Stimulated activated CD4-positive, alpha-beta T cell treated with anti-CD3 and anti-CD28 coated beads, Interleukin-1b, Interleukin-23, amount 100 ng/mL, for 24 hours (primary cell): Measurements from ENCODE around the gene PALM2AKAP2.
A peak's percentile ranks its signal among the peaks of the same experiment; 100 is the strongest.

Experiments used
- DNase-seq, 4 experiments: peaks; one replicate each; pipeline ENCODE4 v3.0.0-alpha.2; 2020; ENCODE audit warnings: low read depth in 4 of 4, low spot score in 1 of 4

Gene PALM2AKAP2

DNA sequence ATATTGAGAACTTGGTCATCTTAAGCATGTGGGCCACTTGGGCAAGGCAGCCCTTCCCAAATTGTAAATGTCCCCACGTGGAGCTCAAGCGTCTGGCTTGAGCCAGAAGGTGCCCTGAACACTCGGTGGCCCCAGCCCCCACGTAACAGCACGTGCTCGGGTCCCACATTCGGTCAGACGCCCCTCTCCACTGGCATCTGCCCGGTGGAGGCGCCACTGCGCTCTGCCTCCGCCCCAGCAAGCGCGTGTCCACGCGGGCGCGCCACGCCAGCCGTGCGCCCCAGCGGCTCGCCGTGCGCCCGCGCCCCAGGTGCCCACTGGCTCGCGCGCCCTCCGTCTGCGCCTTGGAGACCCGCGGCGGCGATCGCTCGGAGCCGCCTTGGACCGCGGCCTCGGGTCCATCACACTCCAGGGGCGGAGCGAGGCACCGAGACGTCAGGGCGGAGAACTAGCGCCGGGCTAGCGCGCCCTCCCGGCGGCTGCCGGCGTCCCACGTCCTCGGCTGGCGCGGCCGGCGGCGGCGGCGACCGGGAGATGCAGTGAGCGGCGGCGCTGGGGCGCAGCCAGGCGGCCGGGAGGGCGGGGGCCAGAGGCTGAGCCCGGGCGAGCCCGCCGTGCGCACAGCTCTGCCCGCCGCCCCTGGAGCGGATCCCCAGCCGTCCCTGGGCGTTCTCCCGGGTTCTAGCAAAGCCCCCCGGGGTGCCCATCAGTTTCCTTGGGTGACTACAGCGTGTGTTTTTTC lies at the start of gene PALM2AKAP2:
TSS of gene PALM2AKAP2 (plus strand) at position 488 of the 742 bp plus-strand sequence. CDS start 291 bp downstream, outside the sequence.
- peak in 1 of 4 experiments; percentile 2 for DNase-seq

DNA sequence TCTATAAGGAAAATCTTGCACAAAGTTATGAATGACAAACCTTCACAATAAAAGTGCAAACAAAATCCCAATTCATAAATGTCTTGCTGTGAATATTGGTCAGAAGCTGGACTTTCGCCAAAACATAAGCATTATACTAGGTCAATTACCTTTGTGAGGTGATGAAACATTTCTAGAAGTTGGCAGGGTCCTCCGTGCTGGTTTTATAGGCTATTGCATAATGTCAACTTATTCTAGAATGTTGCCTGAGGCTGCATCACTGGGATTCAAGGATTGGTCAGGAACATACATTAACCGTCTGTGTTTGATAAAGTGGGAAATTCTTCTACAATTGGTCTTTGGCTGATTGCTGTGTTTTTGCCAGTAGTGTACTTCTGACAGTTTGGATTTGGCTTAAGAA lies 49.8 kb upstream of the PALM2AKAP2 start:
- no peak for DNase-seq

DNA sequence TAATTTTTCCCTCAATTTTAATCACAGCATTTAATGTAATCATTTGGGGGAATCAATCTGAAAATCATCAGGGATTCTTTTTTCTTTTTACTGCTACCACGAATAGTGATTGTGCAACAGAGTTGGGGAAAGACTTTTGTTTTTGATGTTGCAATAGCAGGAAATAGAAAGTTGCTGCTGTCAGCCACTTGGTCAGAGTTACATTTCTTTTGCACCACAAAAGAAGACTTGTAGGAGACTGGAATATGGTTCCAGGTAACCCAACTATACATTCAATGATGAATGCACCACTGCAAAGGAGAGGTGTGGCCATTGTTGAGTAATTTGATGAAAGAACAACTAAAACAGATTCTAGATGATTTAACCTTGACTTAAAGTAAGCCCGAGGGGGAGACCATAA lies 46.3 kb upstream of the PALM2AKAP2 start:
- DNase-seq, result no peak

DNA sequence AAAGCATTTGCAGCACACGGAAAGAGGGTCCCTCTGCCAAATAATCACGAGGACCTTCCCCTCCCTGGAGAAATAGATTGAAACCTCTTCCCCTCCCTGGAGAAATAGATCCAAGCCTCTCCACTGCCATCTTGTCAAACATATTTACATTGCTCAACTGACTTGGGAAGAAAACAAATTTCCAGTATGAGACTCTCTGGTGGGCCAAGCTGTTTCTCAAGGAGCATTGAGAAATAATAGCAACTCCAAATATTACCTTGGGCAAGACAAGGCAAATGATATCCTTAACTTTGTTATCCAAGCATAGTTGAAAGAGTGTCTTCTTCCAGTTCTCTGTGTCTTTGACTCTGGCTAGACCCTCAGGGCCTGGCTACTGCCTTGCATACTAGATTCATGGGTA lies 45.2 kb upstream of the PALM2AKAP2 start:
- no peak for DNase-seq

DNA sequence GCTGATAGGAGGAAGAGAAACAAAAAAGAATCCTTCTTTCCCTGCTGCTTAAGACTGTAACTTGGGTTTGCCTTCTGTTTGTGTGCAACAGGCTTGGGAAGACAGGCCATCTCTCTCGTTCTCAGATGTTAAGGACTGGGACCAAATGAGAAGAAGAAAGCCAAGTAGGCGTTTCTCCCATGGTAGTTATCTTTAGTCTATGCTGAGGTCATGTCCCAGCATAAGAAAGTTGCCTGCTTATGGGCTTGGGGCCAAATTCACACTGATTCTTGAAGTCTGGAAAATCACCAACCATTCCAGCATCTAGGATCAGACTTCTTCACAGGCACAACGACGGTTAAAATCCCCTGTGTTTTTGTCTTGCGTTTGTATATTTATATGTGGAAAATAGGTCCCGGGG lies 44.2 kb upstream of the PALM2AKAP2 start:
- DNase-seq, result no peak

DNA sequence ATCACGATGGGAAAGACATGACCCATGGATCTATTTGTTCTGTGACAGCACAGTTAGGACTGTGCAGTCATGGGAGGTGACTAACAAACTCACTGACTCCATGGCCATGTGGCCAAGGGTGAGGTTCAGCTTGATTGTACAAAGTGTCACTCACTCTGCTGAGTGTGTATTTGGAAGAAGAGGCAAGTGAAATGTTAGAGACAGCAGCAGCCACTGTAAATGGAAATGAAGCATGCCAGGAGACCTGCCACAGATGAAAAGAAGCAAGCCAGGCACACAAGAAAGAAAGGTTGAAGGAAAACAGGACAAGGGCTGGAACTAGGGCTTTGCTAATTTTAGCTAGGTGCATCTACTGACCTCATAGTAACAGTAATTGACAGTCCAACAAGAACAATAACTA lies 42.7 kb upstream of the PALM2AKAP2 start:
- DNase-seq, result no peak

DNA sequence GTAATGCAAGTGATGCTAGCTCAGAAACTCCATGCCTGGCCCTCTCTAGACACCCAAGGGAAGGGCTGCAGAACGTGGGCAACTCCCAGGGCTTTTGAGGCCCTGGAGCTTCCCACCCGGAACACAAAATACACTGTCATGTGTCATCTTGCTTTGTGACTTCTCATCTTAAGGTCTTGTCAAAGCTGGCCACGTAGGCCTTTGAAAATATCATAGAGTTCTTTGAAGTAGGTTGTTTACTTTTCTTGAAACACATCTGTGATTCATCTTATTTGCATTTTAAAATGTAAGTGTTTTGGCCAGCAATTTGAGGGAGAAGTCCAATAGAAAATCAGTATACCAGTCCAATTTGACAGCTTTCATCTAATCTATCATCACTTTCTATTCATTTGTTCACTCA lies 40.2 kb upstream of the PALM2AKAP2 start:
- DNase-seq, result no peak

DNA sequence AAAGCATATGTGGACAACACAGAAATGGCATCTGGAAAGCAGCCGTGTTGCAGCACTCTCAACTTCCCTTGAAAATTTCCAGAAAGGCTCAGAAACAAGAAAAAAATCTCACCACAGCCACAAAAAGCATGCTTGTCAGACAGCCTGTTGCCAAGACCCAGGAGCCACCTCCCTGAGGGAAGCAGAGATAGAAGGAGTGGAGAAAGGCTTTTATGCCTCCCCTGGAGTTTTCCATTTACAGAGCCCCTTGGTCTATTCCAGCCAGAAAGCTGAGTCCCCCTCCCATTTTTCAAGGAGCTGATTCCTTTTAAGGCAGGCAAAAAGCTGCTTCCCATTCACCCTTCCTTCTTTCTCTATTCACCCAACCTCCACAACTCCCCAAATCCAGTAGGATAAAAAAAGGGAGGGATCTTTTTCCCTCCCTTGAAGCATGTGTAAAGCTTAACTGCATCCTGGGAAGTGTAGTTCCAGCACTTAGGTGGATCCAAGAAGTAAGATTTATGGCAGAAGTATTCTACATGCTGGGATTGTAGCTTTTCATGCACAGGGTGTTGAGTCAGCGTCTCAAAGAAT lies 37.1 kb upstream of the PALM2AKAP2 start:
- DNase-seq, result no peak

DNA sequence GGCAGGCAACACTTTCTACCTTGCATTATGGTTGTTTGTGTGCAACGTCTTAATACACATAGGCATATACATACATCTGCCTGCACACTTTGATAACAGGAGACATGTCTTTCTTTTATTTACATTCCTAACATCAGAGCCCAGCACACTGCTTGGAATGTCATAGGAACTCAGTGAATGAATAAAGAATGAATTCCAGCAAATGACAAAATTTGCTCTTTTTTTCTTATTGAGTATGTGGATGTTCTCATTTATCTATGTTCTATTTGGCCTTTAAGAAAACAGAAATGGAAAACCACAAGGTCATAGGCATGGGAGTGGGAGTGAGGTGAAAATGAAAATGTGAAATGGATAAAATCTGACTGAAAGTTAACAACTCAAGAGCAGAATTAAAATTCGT lies 36.3 kb upstream of the PALM2AKAP2 start:
- DNase-seq, result no peak

DNA sequence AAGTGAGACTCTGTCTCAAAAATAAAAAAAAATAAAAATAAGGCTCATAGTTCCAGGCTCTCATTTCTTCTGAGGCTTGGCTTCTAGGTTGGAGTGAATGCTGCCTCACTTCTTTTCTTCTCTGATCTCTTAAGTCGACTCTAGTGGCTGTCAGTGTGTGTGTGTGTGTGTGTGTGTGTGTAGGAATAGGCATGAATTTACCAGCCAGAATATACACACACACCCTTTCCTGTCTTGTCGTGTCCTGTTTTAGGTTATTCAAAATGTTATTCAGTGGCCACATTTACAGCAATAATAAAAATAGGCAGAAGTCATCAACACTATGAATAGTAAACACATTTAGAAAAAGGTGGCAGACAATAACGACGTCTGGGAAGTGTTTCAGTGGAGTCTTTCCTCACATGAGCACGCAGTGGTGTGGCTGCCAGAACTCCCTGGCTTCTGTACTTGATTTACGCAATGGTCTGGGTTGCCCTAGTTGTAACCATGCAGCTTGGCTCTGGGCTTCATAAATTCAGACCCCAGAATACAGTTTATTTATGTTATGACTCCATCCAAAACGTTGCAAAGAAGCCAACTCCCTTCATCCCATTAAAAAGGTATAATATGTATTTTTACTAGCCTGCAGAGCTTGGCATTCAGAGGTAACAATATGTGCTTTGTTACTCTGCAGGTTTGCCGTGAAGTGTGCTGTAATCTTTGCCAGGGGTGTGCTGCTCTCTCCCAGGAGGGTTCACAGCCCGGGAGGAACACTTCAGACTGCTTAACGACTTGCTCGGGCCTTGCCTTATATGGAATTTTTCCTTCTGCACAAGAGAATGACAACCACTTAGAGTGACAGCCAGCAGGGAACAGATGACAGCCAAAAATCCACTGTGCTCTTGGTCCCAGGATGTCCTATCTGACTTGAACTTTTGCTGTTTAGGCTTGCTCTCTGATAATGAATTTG lies 34.4 kb upstream of the PALM2AKAP2 start:
- DNase-seq, result no peak

DNA sequence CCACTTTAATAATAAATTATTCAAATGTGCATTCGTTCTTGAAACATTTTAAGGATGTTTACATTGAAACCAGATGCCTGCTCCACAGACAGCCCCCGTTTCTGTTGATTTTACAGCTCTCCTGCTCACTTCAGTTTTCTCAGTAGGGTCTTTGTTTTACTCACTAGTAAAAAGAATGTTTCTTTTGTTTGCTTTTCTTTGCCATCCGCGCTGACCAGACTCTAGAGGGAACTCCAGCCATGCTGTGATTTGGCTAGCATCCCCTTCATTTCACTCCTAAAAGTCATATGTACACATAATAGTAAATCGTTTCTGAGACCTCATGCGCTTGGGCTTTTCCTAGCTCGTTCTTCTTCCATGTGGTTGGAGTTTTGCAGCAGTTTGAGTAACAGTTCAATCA lies 28.7 kb upstream of the PALM2AKAP2 start:
- DNase-seq, result no peak

DNA sequence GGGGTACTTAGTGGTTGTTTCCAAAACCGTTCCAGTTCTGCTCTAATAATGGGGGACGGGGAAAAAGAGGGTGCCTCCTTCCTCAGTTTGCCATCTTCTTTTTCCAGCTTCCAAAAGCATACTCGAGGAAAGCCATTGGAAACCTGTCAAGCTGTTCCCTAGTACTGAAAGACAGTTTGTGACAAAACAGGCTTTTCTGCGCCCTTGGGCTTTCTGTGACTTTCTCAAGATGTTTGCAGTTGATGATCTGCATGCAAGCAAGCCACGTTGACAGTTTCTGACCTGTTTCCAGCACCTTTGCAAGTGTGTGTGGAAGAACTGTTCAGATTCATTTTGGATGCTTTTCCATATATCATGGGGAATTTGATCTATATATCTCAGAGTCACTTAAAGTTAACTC lies 26.7 kb upstream of the PALM2AKAP2 start:
- no peak for DNase-seq

DNA sequence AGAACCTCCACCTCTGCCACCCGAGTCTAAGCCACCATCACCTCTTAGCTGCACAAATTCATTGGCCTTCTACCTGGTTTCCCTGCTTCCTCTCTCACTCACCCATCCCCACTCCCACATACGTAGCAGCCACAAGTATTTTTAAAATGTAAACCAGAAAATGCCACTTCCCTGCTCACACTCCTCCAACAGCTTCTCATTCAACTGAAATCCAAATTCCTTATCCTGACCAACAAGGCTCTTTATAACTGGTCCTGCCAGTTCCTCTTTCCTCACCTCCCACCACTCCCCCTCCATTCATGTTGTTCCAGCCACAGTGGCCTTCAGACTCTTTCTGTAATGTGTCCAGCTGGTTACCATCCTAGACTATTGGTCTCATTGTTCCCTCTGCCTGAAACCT lies 25.0 kb upstream of the PALM2AKAP2 start:
- no peak for DNase-seq

DNA sequence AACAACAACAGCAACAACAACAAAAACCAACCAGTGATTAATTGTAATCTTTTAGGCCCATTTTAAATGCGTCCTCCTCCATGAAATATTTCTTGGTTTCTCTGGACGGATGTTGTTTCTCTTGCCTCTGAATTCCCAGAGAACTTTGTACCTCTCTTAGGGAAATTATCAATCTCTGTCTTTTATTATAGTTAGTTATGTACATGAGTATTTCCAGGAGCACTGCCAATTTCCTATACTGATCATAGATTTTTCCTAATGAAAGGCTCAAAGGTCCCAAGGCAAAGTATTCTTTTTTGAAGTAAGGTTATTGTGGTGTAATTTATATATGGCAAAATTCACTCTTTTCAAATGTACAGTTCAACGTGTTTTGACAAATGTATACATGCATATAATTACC lies 20.4 kb upstream of the PALM2AKAP2 start:
- no peak for DNase-seq

DNA sequence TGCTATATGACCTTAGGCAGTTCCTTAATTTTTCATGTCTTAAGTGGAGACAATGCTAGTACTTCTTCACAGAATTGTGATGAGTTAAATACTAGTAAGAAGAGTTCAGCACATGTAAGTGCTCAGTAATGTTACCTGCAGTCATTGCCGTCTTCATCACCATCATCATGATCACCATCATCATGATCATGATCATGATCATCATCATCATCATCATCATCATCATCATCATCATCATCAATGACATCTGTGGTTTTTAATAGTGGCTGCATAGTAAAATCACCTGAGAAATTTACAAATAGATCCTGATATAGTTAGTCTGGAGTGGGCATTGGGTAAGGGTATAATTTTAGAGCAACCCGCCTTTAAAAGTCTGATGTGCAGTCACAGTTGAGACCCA lies 14.7 kb upstream of the PALM2AKAP2 start:
- no peak for DNase-seq

DNA sequence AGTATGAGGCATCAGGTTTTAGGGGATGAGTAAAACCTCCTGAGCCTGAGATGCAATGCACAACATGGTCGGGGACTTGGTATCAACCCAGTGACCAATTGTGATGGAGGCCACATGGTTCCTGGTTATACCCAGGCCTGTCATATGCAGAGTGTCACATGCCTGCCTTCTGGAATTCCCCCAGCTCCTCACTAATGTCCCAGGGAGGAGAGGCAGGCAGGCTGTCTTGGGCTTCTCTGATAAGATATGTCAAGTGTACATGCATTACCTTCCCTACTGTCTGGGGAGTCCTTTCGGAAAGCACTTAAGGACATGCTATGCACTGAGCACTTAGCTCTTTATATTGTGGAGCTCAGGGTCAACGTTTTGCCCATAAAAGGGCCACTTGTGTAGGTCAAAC lies 14.2 kb upstream of the PALM2AKAP2 start:
- no peak for DNase-seq

DNA sequence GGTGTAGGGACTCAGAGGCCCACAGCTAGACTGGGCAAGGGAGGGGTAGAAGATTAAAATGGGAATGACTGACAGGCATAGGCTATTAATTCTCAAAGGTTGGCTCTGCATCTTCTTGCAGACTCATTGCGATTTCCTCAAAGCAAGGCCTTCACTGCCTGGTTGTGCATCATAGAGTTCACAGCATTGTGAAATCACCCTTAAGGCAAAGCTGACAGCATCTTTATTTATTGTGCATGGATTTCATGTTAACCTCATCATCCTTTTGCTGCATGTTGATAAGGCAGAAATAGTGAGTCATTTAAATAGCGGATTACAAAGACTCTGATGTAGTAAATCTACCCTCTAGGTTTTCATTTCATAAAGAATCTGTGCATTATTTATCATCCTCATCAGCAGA lies 13.6 kb upstream of the PALM2AKAP2 start:
- DNase-seq, result no peak

DNA sequence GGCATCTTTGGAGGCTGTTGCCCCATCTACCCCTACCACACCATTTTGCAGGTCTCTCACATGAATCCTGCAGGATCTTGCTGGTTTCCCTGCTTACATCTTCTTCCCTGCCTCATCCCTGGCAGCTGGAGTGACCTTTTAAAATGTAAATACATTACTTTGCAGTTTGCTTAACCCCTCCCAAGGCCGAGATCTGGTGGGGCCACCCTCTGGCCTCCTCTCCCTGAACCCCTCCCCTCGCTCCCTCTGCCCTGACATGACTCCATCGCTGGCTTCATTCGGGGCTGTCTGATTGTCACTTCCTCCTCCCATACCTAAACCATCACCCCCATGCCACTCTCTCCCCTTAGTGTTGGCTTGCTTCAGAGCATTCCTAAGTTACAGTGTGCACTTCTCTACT lies 12.6 kb upstream of the PALM2AKAP2 start:
- no peak for DNase-seq

DNA sequence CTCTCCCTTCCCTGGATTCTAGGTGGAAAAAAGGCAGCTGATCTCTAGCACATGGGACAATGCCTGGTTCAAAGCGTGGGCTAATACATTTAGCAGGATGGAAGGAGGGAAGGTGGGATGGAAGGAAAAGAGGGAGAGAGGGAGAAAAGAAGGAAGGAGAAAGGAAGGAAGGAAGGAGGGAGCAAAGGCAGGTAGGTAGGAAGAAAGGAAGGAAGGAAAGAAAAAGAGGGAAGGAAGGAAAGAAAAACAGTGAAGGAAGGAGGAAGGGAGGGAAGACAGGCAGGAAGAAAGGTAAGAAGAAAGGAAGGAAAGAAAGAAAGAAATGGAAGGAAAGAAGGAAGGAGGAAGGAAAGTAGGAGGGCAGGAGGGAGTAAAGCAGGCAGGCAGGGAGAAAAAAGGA lies 12.2 kb upstream of the PALM2AKAP2 start:
- no peak for DNase-seq

DNA sequence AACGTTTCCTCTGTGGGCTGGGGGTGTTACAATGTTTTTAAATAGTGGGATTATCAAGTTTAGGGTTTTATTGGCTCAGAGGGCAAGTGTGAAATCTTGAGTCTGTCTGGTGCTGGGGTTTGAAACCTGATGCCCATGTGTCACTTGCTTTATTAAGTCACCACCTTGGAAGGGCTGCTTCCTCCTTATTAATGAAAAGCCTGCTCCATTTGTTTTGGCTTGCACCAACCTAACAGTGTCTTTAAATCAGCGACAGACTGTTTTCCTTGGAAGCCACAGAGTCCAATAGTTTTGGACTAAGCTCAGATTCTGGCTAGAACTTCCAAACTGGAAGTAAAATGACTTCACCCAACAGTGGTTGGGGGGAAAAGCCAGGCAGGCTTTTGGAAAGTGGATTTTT lies 10.7 kb upstream of the PALM2AKAP2 start:
- DNase-seq, result no peak

DNA sequence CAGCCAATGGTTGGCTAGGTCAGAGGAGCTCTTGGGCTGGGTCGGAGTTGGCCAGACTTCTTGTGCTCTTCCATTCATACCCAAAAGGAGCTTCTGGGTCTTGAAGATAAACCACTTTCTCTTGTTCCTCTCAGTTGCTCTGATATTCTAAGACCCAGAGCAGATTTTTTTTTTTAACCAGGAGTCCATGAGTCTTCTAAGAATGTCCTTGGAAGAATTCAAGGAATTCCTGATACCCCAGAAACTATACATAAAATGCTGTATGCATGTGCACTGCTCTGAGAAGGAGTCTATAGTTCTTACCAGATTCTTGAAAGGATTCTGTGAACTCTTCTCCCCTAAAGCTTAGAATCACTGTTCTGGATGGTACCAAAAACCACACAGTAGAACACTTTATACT lies 9.9 kb upstream of the PALM2AKAP2 start:
- no peak for DNase-seq

DNA sequence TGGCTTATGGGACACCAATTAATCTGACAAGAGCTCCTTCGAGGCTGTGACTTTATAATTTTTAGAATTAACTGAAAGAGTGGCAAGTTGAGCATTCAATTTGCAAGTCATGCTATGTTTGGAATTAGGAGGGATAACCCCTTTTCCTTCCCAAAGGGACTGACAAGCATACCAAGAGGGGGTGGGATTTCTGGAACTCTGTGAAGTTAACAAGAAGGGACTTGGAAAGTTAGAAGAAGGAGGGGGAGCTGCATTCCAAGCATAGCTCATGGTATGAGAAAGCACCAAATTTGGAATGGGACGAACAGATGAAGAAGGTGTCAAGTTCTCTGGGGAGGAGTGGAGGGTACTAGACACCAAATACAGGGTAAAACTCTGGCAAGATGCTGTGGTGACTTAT lies 8.9 kb upstream of the PALM2AKAP2 start:
- no peak for DNase-seq
